GM12878 (cell line): ENCODE results near the gene KCNQ1OT1. TPM values are rescaled to one million over a fixed set of nuclear protein-coding genes. Genes with fewer than 3 reads are reported as not detected.

Experiments used
- ATAC-seq: fragments of 200-7000 bp; cut with Tn5 transposase; 3 replicates; pipeline ENCODE4 v1.9.1; 2020; ENCODE audit warnings: mild to moderate bottlenecking, moderate library complexity
- BruUV-seq: library from RNA; stranded (reverse); fragments of 400-500 nt; replicated peaks from 2 replicates; lab custom pipeline; 2021; lab: Mats Ljungman, UMichigan
- CTCF ChIA-PET: fragments of 300-600 bp; sonication (Branson Sonifier 250); formaldehyde crosslinking; extraction: SDS; loops from one replicate; lab custom pipeline; 2021; ENCODE audit warnings: inconsistent platforms; lab: Yijun Ruan, JAX
- POLR2A ChIA-PET: fragments of 350-600 bp; formaldehyde crosslinking; extraction: SDS; loops from one replicate; lab custom pipeline; 2021; ENCODE audit warnings: inconsistent platforms; lab: Charles Lee
- RAD21 ChIA-PET: fragments of 300-600 bp; sonication (Branson Sonifier 250); formaldehyde crosslinking; loops from one replicate; lab custom pipeline; 2023; ENCODE audit warnings: antibody characterized with exemption; ENCODE audit not compliant: unreplicated experiment; lab: Charles Lee
- SMC1A ChIA-PET: fragments of 300-600 bp; sonication (Branson Sonifier 250); formaldehyde crosslinking; loops from one replicate; lab custom pipeline; 2023; ENCODE audit not compliant: unreplicated experiment, uncharacterized antibody; lab: Charles Lee
- DNase-seq: peaks from one replicate; pipeline ENCODE4 v3.0.0-alpha.2; 2011; ENCODE audit warnings: low read depth, low spot score
- FAIRE-seq: peaks from 3 replicates; lab custom pipeline; 2011; peaks lifted over from hg19 to GRCh38; lab: Jason Lieb, UNC
- H2AFZ ChIP-seq: 2 replicates; pipeline ENCODE4 v1.6.0; 2011; ENCODE audit warnings: low read depth, low read length, control low read depth; ENCODE audit not compliant: control insufficient read depth
- H3K27ac ChIP-seq: 2 replicates; pipeline ENCODE4 v1.5.1; 2011; ENCODE audit warnings: control low read depth; ENCODE audit not compliant: control insufficient read depth, insufficient read depth
- H3K27me3 ChIP-seq, 2 experiments: replicated peaks in 1 of 2; 2 replicates each; pipeline versions ENCODE4 v1.6.0 to v1.6.1; 2011; ENCODE audit warnings: low read length in 1 of 2; ENCODE audit not compliant: control insufficient read depth in 2 of 2, insufficient read depth in 2 of 2
- H3K36me3 ChIP-seq, 2 experiments: 2 replicates each; pipeline ENCODE4 v1.5.1; 2011; ENCODE audit warnings: low read length in 1 of 2; ENCODE audit not compliant: control insufficient read depth in 2 of 2, insufficient read depth in 2 of 2
- H3K4me1 ChIP-seq: 2 replicates; pipeline ENCODE4 v1.6.1; 2011; ENCODE audit warnings: mild to moderate bottlenecking, low read length, moderate library complexity, mixed read lengths; ENCODE audit not compliant: control insufficient read depth, insufficient read depth
- H3K4me2 ChIP-seq: 2 replicates; pipeline ENCODE4 v1.6.0; 2011; ENCODE audit warnings: control low read depth; ENCODE audit not compliant: control insufficient read depth, insufficient read depth
- H3K4me3 ChIP-seq: fragments of 200-600 bp; sonication (generic); 2 replicates; pipeline ENCODE4 v1.5.1; 2016
- H3K79me2 ChIP-seq: 2 replicates; pipeline ENCODE4 v1.6.0; 2011; ENCODE audit warnings: low read length; ENCODE audit not compliant: control insufficient read depth, insufficient read depth
- H3K9ac ChIP-seq: 2 replicates; pipeline ENCODE4 v1.8.0; 2011; ENCODE audit warnings: low read length, control low read depth, mixed read lengths; ENCODE audit not compliant: control insufficient read depth, insufficient read depth
- H3K9me3 ChIP-seq: replicated peaks from 3 replicates; pipeline ENCODE4 v1.5.1; 2011; ENCODE audit warnings: mild to moderate bottlenecking, low read length; ENCODE audit not compliant: control insufficient read depth, insufficient read depth
- H4K20me1 ChIP-seq: 2 replicates; pipeline ENCODE4 v1.6.0; 2011; ENCODE audit not compliant: control insufficient read depth, insufficient read depth
- CBFB ChIP-seq: IDR thresholded peaks from 2 replicates; pipeline ENCODE4 v1.6.1; 2016; ENCODE audit warnings: antibody characterized with exemption, low read depth
- CHD1 ChIP-seq: IDR thresholded peaks from 2 replicates; pipeline ENCODE4 v1.6.1; 2012; ENCODE audit warnings: low read depth, low read length, improper control_type of control experiment
- EP300 ChIP-seq, 2 experiments: fragments of 150-350 bp in 1 of 2; IDR thresholded peaks; 2 replicates each; pipeline ENCODE4 v1.6.1; 2011 to 2012; ENCODE audit warnings: low read depth in 2 of 2, low read length in 2 of 2, borderline replicate concordance in 1 of 2, improper control_type of control experiment in 1 of 2, inconsistent platforms in 1 of 2; ENCODE audit not compliant: control insufficient read depth in 1 of 2
- EZH2 ChIP-seq: IDR thresholded peaks from 2 replicates; pipeline ENCODE4 v1.6.1; 2012; ENCODE audit warnings: low read depth, mild to moderate bottlenecking, control low read depth, inconsistent platforms, low read length, borderline replicate concordance; ENCODE audit not compliant: control insufficient read depth
- FOXK2 ChIP-seq: fragments of 450-650 bp; IDR thresholded peaks from 2 replicates; pipeline ENCODE4 v1.6.1; 2017; ENCODE audit warnings: mild to moderate bottlenecking, moderate library complexity
- KAT2A ChIP-seq: conservative IDR thresholded peaks from 2 replicates; pipeline ENCODE4 v1.6.1; 2011; ENCODE audit warnings: low read depth, low read length; ENCODE audit not compliant: control insufficient read depth
- MTA3 ChIP-seq: IDR thresholded peaks from 2 replicates; pipeline ENCODE4 v1.6.1; 2012; ENCODE audit warnings: low read length, inconsistent platforms, borderline replicate concordance
- NFXL1 ChIP-seq: fragments of 450-650 bp; IDR thresholded peaks from 2 replicates; pipeline ENCODE4 v1.6.1; 2017; ENCODE audit warnings: antibody characterized with exemption, mild to moderate bottlenecking, borderline replicate concordance
- NRF1 ChIP-seq: conservative IDR thresholded peaks from 2 replicates; pipeline ENCODE4 v1.6.1; 2011; ENCODE audit warnings: mild to moderate bottlenecking, low read depth, low read length, improper control_type of control experiment
- PAX5 ChIP-seq: IDR thresholded peaks from 2 replicates; pipeline ENCODE4 v1.6.1; 2011; ENCODE audit warnings: low read depth, low read length, borderline replicate concordance
- RBBP5 ChIP-seq: fragments of 200-600 bp; sonication (generic); conservative IDR thresholded peaks from 2 replicates; pipeline ENCODE4 v1.6.1; 2016
- SRF ChIP-seq, 2 experiments: IDR thresholded peaks; 2 replicates each; pipeline ENCODE4 v1.6.1; 2011; ENCODE audit warnings: low read depth in 2 of 2, low read length in 2 of 2, mild to moderate bottlenecking in 1 of 2, moderate library complexity in 1 of 2
- STAT3 ChIP-seq: IDR thresholded peaks from 2 replicates; pipeline ENCODE4 v1.6.1; 2011; ENCODE audit warnings: low read depth, low read length, improper control_type of control experiment
- TARDBP ChIP-seq: IDR thresholded peaks from 2 replicates; pipeline ENCODE4 v1.6.1; 2016; ENCODE audit warnings: borderline replicate concordance
- TBL1XR1 ChIP-seq: IDR thresholded peaks from 2 replicates; pipeline ENCODE4 v1.6.1; 2012; ENCODE audit warnings: low read depth, low read length, improper control_type of control experiment
- YY1 ChIP-seq: IDR thresholded peaks from 2 replicates; pipeline ENCODE4 v1.6.1; 2011; ENCODE audit warnings: low read depth, mild to moderate bottlenecking, low read length
- WGBS: methylation state at CpG from one replicate; pipeline ENCODE4 v1.1.6; 2016; ENCODE audit warnings: low lambda C conversion rate; ENCODE audit not compliant: insufficient replicate concordance, insufficient coverage; ENCODE audit errors: missing lambda C conversion rate; 5-methylcytosine and 5-hydroxymethylcytosine counted together
- in situ Hi-C: fragments of 300-500 bp; cut with MboI; formaldehyde crosslinking; loops from 9 replicates; pipeline ENCODE4 v1.14.3; 2018; ENCODE audit warnings: mixed read lengths
- intact Hi-C: fragments of 100-400 bp; cut with micrococcal nuclease; formaldehyde crosslinking; loops from one replicate; pipeline ENCODE4 v1.14.2; 2022; ENCODE audit not compliant: unreplicated experiment
- polyA plus RNA-seq, 11 experiments: library from polyadenylated mRNA; depleted of rRNA in 4 of 11; unstranded in 6 of 11; stranded (reverse) in 5 of 11; fragments of >200 nt; fragmentation: Nextera tagmentation in 4 of 11; fragmentation: Illumina TruSeq in 1 of 11; extraction: Ambion mirVana in 4 of 11; extraction: Trizol in 1 of 11; gene quantifications; 1 replicate in 1 of 11; 2 replicates in 10 of 11; pipeline versions ENCODE4 v1.2.1 to v1.2.3, GENCODE V29; 2011 to 2016; ENCODE audit warnings: inconsistent platforms in 2 of 11, missing spikeins in 2 of 11, low read depth in 1 of 11
- total RNA-seq, 4 experiments: library from RNA; depleted of rRNA in 3 of 4; stranded (reverse); fragments of >200 nt in 3 of 4; fragmentation: Illumina TruSeq in 1 of 4; extraction: Trizol in 1 of 4; gene quantifications; 2 replicates each; pipeline versions ENCODE4 v1.2.1 to v1.2.3, GENCODE V29; 2013 to 2021
- TF ChIP-seq, protein P1 (sequence below): IDR thresholded peaks from 2 replicates; pipeline ENCODE4 v1.6.1; 2011; ENCODE audit warnings: mild to moderate bottlenecking, low read depth, low read length, moderate library complexity; ENCODE audit not compliant: insufficient replicate concordance
- TF ChIP-seq, protein P2 (sequence below): fragments of 450-650 bp; IDR thresholded peaks from 2 replicates; pipeline ENCODE4 v1.6.1; 2017; ENCODE audit warnings: borderline replicate concordance

KCNQ1OT1 gene
- total and polyA plus RNA-seq, 10 of the 15 experiments (the other 5 are each of a cell fraction or from before 2014, with no cell fraction given), result 0.02 to 1.6 (median 0.41) TPM

DNA sequence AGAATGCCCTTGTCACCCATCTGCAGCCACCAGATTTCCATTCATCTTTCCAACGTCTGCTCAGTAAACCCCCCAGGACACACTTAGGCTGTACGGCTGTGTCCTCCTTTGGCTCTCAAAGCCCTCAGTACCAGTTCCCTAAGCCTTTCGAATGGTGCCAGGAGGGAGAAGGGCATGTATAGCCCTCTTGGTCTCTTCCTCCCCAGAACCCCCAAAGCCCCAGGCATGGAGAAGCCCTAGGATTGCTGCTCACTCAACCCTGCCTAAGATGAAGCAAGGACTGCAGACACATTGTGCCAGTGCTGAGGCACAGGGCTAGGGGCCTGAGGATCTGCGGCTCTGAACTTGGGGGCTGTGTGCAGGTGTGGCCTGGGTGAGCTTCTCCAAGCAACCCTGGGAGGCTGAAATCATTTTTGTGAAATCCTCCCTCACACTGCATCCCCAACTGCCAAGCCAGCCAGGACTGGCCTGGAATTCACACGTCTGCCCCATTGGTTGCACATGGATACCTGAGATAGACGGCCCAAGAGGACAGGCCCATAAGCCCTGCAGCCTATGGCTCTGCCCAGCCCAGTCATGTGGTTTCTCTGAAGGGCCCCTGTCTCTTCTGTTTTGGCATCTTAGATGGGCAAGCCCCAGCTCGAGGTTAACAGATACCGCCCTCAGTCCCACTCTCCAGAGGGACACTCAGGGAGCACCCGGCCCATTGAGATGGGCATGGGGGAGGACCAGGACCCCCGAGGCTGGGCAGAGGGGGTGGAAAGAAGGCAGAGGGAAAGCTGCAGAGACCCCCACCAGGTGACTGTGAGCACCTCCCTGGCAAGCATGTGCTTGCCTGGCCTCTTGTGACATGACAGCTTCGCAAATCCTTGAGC lies 34.0 kb downstream of the KCNQ1OT1 start:
- WGBS, result 72% methylated on average over 11 of the region's 11 CpGs
- no peaks in the 10 kb centered on the region for H3K27me3 ChIP-seq
- ChIA-PET POLR2A (no interaction called here), SMC1A (no interaction called here), CTCF (interaction anchor here (0.5 kb wide), 1 partner anchor 973 kb away, joined by 3 read pairs; no protein-coding TSS in a partner anchor), RAD21 (no interaction called here)
- H3K4me2 ChIP-seq, result no peak overlapping the region
- no peaks in the 10 kb centered on the region; a peak in 2 of 4 replicates for H3K36me3 ChIP-seq
- in situ Hi-C loops (no loop called here), intact Hi-C loops (no loop called here)
- DNase-seq, result no peak
- H3K9me3 ChIP-seq, result peaks cover 5% of the 10 kb centered on the region; the same call in 2 of the 3 replicates
- no peaks in the 10 kb centered on the region for H3K4me1 ChIP-seq
- H3K9ac ChIP-seq, result no peak overlapping the region
- H3K4me3 ChIP-seq, result no peak overlapping the region
- no peak overlapping the region for H3K27ac ChIP-seq
- no peak for FAIRE-seq
- BruUV-seq, result no TSS peak
- H3K79me2 ChIP-seq, result no peaks in the 10 kb centered on the region; the same call in 1 of the 2 replicates
- TF ChIP-seq, protein P1, sequence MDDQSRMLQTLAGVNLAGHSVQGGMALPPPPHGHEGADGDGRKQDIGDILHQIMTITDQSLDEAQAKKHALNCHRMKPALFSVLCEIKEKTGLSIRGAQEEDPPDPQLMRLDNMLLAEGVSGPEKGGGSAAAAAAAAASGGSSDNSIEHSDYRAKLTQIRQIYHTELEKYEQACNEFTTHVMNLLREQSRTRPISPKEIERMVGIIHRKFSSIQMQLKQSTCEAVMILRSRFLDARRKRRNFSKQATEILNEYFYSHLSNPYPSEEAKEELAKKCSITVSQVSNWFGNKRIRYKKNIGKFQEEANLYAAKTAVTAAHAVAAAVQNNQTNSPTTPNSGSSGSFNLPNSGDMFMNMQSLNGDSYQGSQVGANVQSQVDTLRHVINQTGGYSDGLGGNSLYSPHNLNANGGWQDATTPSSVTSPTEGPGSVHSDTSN, result no peak
- TF ChIP-seq EZH2 (no peak), PAX5 (no peak), CHD1 (no peak), EP300 (IDR thresholded peaks at IDR 0.05; ENCODE audit: borderline replicate concordance in 1 of 2, control insufficient read depth in 1 of 2, low read depth in 2 of 2, low read length in 2 of 2) (no peak), FOXK2 (no peak), SRF (IDR thresholded peaks at IDR 0.05; ENCODE audit: low read depth in 2 of 2, low read length in 2 of 2) (no peak), RBBP5 (no peak), TARDBP (no peak), NRF1 (no peak), CBFB (no peak), STAT3 (no peak), MTA3 (no peak), TBL1XR1 (no peak), KAT2A (no peak), NFXL1 (no peak), YY1 (no peak)
- TF ChIP-seq, protein P2, sequence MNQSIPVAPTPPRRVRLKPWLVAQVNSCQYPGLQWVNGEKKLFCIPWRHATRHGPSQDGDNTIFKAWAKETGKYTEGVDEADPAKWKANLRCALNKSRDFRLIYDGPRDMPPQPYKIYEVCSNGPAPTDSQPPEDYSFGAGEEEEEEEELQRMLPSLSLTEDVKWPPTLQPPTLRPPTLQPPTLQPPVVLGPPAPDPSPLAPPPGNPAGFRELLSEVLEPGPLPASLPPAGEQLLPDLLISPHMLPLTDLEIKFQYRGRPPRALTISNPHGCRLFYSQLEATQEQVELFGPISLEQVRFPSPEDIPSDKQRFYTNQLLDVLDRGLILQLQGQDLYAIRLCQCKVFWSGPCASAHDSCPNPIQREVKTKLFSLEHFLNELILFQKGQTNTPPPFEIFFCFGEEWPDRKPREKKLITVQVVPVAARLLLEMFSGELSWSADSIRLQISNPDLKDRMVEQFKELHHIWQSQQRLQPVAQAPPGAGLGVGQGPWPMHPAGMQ, result no peak
- no peaks in the 10 kb centered on the region for H4K20me1 ChIP-seq
- no peak for ATAC-seq
- no peak overlapping the region for H2AFZ ChIP-seq
